Left renal pelvis (tissue), 4 donors: ENCODE results near the gene COMMD7. TPM values are rescaled to one million over a fixed set of nuclear protein-coding genes. Genes with fewer than 3 reads are reported as not detected.
"Not testable (repeated sequence)": the region's sequence is repeated elsewhere in the genome, so short reads cannot be mapped to it uniquely, and the experiment has no call there.

Source experiments
- DNase-seq, 4 donors: peaks; one replicate each; pipeline ENCODE4 v3.0.0-alpha.2; 2013; ENCODE audit warnings: low read depth in 4 of 4, low spot score in 3 of 4
- polyA plus RNA-seq, 4 donors: library from polyadenylated mRNA; unstranded; fragments of 120-200 nt; gene quantifications; one replicate each; pipeline ENCODE4 v1.2.1, GENCODE V29; 2013; ENCODE audit not compliant: insufficient read length in 4 of 4

Gene COMMD7
- polyA plus RNA-seq, 4 donors: 46.3 to 75.1 (median 71.8) TPM

DNA sequence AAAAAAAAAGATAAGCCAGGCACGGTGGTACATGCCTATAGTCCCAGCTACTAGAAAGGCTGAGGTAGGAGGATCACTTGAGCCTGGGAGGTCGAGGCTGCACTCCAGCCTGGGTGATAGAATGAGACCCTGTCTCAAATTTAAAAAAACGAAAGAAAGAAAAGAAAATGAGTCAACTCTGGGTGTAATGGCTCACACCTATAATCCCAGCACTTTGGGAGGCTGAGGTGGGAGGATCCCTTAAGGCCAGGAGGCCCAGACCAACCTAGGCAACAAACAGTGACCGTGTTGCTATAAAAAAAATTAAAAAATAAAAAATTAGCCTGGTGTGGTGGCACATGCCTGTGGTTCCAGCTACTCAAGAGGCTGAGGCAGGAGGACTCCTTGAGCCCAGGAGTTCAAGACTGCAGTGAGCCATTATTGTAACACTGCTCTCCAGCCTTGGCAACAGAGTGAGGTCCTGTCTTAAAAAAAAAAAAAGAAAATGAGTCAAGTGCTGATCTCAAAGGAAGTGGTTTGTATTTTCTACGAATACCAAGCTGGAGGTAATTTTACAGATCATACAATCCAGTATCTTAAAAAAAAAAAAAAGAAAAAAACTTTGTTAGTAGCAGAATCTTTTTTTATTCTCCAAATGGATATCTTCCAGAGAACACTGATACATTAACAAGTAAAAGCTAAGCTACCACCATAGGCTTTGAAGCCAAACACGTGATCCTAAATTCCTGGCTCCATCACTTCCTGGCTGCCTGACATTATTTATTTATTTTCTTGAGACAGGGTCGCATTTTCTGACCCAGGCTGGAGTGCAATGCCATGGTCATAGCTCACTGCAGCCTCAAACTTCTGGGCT is 5.7 kb downstream of the COMMD7 start:
- DNase-seq: no peak

GRCh38 chr20:32731882-32732266 is 11.4 kb downstream of the COMMD7 start:
- DNase-seq: no peak

GRCh38 chr20:32729334-32729733 is 13.9 kb downstream of the COMMD7 start:
- not testable (repeated sequence) for DNase-seq

- DNase-seq: not testable (repeated sequence)
These were observed 14.8 kb downstream of the COMMD7 start for GRCh38 chr20:32728435-32728834.

- DNase-seq: no peak
These were observed 15.6 kb downstream of the COMMD7 start for GRCh38 chr20:32727683-32728082.

DNA sequence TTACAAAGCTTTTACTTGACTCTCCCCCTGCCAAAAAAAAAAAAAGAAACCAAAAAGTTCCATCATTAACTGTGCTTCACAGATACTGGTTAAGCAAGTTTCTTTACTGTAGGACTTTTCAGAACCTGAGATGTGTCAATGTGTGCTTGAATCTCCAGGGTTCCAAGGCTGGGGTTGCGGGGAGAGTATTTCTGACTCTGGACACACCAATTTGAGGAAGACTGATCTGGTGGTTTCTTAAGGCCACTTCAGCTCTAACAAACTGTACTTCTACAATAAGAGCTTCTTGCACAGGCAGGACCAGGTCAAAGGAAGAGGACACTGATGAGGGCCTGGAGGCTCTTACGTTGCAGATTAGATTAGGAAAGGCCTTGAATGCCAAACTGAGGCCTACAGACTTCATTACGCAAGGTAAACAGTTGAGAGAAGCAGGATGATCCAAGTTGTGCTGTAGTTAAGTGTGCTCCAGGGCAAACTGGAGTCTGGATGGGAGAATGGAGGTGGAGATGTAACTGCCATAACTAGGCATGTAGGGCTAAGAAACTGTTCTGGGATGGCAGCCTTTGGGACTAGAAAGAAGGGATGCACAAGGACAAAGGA is 24.4 kb downstream of the COMMD7 start:
- DNase-seq: no peak

DNA sequence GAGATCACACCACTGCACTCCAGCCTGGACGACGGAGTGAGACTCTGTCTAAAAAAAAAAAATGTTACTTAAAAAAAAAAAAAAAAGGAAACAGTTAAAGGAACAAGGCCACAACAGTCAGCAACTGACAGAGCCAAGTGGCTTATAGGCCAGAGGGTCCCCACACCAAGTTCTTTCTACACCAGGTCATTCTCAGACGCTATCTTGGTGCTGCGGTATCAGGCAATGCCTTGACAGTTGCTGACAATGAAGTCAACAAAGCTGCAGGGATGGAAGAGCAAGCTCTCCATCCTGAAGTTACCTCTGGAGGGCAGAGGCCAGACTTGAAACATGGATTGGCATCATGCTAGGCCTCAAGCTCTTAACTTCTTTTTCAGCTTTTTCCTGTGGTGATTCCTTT is 31.9 kb downstream of the COMMD7 start:
- DNase-seq: no peak

- DNase-seq: peak in 1 of 4 donors; percentile 8
These were observed 33.6 kb downstream of the COMMD7 start for GRCh38 chr20:32709632-32710121.

DNA sequence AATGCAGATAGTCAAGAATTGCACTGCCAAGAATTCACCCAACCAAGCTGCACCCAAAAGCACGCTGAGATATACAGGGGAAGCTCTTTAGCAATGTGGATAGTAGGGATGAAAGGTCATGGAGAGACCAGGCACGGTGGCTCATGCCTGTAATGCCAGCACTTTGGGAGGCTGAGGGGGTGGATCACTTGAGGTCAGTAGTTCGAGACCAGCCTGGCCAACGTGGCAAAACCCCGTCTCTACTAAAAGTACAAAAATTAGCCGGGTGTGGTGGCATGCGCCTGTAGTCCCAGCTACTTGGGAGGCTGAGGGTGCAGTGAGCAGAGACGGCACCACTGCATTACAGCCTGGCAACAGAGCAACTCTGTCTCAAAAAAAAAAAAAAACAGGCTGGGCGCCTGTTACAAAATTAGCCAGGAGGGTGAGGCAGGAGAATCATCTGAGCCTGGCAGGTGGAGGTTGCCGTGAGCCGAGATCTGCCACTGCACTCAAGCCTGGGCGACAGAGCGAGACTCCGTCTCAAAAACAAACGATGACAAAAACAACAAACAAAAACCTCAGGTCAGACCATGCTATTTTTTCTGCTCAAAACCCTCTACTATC is 34.1 kb downstream of the COMMD7 start:
- DNase-seq: not testable (repeated sequence)

DNA sequence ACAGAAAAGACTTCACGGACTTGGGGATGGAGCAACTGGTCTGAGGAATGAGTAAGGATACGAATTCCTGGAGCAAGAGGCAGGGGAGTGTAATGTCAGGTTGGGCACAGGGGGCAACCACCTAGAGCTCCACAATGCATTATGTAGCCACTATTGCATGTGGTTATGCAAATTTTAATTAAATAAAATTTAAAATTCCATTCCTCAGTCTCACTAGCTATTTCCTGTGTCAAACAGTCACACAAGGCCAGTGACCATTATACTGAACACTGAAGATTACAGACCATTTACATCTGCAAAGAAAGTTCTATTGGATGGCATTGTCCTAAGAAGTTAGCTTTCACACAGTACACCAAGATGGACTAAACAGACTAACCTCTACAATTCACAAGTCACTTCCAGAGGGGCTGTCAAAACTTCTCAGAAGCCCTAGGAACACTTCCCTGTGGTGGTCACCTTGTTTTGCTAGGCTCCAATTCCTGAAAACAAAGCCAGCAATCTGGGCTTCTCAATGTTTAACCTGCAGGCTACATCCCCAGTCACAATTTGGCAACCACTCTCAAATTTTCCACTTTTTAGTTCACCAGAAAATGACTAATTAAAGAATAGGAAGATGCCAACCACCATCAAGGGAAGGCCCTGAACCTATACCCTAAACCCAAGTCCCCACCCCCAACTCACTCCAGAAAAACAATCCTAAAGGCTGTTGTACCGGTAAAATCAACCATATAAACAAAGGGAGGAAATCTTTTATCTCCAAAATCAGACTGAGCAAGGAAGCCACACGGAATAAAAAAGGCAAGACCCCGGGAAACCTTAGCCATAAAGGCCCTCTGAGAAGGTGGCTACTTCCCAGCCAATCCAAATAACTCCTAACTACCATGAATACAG is 35.3 kb downstream of the COMMD7 start:
- DNase-seq: no peak

DNA sequence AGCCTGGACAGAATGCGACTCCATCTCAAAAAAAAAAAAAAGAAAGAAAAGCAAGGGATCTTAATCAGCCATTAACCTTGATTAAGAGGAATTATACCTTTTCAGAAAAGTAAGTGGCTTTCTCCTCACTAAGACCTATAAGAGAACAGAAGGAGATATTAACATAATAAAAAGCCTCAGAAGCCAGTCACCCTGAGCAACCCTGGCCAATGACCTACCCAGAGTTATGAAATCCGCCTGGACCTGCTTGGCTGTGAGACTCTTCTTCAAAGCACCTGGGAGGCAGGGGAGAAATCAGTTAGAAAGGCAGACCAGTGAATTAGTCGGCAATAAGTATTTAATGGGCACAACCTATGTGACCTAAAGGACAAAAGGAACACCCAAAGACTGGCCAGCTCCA is 36.8 kb downstream of the COMMD7 start:
- DNase-seq: no peak

- DNase-seq: no peak
These were observed 40.4 kb downstream of the COMMD7 start for GRCh38 chr20:32702706-32703425.

- no peak for DNase-seq
These were observed 45.7 kb downstream of the COMMD7 start for GRCh38 chr20:32697608-32698007.

- DNase-seq: no peak
These were observed 48.2 kb downstream of the COMMD7 start for GRCh38 chr20:32695089-32695488.

- not testable (repeated sequence) for DNase-seq
These were observed 54.3 kb downstream of the COMMD7 start for GRCh38 chr20:32688966-32689365.

DNA sequence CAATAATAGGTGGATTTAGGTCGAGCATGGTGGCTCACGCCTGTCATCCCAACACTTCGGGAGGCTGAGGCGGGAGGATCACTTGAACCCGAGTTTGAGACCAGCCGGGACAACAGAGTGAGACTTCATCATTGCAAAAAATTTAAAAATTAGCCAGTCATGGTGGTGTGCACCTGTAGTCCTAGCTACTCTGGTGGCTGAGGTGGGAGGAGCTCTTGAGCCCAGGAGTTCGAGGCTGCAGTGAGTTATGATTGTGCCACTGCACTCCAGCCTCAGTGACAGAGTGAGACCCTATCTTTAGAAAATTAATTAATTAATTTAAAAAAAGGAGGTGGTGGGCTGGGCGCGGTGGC is 56.1 kb downstream of the COMMD7 start:
- no peak for DNase-seq

DNA sequence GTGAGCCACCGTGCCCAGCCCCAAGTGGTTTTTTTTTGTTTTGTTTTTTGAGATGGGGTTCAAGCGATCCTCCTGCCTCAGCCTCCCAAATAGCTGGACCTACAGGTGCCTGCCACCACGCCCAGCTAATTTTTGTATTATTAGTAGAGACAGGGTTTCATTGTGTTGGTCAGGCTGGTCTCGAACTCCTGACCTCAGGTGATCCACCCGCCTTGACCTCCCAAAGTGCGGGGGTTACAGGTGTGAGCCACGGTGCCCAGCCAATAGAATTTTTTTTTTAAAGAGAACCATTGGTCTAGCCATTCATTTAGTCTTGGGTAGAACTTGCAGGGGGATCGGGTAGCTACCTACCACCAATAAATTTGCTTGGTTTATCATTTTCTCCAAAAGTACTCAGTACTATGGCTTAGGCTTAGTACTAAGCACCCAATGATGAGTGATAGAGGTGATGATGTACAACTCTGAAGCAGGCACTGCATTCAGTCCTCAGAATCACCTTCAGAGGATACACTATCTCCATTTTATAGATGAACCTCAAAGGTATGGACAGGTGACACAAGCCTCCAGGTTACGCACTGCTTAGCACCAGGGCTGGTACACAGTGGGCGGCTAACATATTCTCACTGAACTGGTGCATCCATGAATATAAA is 56.6 kb downstream of the COMMD7 start:
- no peak for DNase-seq

DNA sequence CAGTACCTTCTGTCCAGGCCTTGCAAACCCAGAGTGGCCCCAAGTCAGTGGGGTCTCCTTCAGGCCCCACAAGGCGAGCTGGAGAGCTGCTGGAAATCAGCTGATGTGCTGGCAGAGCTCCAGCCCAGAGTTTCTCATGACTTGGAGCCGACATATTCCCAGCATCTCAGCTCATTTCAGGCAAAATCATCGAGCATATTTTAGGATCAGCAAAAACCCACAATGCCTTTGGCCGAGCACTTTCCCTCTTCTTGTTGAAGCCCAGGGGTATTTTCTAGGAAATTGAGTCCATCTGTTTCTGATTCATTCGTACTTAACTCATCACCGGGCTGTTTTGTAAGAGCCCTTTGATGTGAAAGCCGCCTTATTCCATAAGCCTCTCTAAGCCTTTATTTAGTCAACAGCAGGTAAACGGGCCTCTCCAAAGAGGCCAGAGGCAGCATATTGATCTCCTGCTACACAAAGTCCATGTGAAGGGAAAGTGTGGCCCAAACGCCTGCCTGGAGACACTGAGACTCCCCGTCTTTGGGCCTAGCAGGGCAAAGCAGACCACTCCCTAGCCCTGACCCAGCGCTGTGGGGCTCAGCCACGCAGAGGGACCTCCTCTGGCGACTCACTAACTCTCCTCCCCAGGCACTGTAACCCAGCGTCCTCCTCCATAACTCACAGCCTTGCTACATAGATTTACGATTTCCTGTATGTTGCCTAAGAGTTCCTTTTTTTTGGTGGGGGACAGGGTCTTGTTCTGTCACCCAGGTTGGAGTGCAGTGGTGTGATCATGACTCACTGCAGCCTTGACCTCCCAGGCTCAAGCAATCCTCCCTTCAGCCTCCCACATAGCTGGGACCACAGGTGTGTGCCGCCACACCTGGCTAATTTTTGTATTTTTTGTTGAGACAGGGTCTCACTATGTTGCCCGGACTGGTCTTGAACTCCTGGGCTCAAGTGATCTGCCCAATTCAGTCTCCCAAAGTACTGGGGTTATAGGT is 57.4 kb downstream of the COMMD7 start:
- DNase-seq: no peak
